ENCODE data around the gene GPR161.

Gene GPR161

GRCh38 chr1:168104535-168104934 lies 32.2 kb downstream of the GPR161 start:
- no peak for DNase-seq

DNA sequence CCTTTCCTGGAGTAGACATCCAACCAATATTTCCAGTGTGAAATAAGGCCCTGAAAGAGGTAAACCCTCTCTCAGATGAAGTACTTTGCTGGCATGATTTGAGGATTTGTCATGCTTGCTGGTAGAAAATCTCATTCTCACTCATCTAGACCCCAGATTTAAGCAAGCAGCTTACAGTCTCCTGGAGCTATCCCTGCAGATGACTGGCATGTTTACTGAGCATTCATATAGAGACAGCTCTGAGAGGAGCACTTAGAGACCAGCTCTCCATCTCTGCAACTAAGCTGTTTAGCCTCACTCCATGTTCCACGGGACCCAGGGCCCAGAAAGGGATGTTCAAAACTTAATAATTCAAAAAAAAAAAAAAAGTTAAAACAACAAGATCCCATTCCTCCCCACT lies 34.2 kb downstream of the GPR161 start:
- no peak for DNase-seq

- no peak for DNase-seq
Observed at GRCh38 chr1:168101336-168101735, 35.4 kb downstream of the GPR161 start.

DNA sequence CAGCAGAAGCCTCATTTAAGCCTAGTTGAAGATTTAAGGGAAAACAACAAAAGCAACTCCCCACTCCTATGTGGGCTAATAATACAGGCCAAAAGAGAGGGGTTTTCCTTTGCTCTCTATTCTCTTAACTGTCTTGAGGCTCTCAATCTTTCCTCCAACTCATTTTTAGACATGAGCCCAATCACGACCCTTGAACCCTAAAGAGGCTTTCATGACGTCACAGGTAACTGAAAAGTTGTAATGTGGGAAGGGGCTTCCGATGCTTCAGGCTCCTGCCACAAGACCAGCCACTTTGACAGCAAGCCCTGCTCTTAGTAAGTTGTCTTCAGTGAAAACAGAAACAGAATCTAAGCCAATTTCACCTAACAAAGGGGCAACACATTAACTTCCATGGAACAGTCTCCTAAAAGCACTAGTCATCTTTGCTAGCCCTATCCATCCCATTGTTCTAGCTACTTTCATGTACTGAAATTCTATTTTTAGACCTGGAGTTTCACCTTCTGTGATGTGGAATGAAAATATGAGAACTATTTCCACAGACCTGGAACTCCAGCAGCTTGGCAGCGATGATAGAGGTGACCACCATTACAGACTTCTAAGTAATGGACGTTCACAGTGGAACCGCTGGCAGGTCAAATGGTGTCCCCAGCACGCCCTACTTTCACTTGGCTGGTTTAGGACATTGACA lies 36.3 kb downstream of the GPR161 start:
- no peak for DNase-seq

- no peak for DNase-seq
Observed at GRCh38 chr1:168099337-168099801, 37.4 kb downstream of the GPR161 start.

DNA sequence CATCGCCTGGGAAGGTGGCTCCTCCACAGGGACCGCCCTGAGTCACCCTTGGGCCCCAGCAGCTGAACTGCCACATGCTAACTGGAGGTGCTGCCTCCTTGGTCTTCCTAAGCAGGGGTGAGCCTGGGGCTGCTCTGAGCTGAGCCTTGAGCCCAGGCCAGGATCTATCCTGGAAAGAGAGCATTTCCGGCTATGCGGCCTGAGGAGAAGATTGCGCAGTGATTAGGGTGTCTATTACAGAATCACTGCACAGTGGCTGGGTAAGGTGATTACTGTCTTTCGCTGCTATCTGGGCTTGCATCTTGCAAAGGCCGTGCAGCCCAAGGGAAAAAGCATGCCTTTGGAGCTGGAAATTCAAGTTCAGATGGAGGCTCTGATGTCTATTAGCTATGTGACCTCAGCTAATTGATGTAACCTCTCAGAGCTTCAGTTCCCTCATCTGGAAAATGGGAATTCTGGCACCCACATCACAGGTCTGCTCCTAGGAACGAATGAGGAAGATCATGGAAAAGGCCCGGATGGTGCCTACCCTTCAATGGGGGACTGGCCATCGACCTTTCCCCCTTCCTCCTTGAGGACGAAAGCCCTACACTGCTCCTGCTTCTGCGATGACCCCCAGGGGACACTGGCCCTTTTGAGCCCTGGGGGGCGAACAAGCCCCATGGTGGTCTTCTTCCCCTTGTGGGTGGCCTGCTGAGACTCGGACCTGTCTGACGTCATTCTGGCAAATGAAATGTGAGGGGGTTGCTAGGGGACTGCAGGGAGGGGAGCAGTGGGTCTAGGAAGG lies 38.0 kb downstream of the GPR161 start:
- DNase-seq = no peak

- no peak for DNase-seq
Observed at GRCh38 chr1:168097921-168098528, 38.7 kb downstream of the GPR161 start.

GRCh38 chr1:168096296-168097165 lies 40.2 kb downstream of the GPR161 start:
- no peak for DNase-seq

- no peak for DNase-seq
Observed at GRCh38 chr1:168095476-168095875, 41.3 kb downstream of the GPR161 start.

DNA sequence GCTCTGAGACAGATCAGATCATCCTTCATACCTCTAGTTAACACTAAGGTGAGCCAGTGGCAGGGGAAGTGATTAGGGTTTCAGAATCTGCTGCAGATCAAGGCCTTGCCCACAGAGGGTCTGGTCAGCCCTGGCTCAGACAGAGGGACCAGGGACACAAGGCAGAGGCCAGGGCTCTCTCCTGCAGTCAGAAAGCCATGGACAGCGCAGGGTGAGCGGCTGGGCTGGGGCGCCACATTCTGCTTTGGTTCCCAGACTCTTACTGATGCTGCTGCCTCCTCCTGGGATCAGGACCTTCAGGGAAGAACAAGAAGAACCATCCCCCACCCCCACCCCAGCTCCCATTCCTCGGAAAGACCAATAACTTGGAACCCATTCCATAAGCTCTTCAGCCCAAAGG lies 43.1 kb downstream of the GPR161 start:
- no peak for DNase-seq

GRCh38 chr1:168092566-168093355 lies 44.0 kb downstream of the GPR161 start:
- DNase-seq = no peak

DNA sequence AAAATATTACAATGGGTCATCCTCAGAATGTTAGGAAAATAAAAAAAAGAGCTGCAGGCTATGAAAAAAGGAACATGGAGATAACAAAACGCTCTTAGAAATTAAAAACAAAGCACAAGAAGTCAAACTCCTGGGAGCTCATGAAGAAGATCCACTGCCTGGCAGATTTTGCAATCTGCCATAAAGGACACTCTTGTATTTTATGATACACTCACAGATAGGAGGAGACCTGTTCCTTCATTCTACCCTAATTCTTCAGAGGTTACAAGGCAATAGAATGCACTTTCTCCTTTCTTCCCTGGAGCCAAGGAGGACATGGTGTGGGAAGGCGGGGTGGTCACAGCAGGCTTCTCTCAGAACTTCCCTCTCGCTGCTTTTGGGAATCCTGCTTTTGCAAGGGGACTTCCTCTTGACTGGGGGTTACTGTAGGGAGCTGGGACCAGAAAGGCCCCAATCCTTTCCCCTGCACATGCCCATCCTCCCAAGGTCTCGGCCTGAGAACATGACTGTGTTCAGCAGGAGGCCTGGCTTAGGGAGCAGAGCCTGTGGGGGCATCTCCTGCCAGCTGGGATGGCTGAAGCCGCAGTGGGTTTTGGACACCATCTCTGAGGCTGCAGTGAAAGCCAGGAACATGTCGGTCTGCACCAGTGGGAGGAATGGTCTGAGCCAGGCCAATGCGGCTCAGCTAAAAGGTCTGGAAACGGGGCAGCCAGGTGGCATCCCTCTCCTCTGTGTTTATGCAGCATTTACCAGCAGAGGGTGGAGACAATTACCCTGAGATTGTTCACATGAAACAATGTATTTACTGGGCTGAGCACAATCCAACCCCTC lies 44.8 kb downstream of the GPR161 start:
- no peak for DNase-seq

DNA sequence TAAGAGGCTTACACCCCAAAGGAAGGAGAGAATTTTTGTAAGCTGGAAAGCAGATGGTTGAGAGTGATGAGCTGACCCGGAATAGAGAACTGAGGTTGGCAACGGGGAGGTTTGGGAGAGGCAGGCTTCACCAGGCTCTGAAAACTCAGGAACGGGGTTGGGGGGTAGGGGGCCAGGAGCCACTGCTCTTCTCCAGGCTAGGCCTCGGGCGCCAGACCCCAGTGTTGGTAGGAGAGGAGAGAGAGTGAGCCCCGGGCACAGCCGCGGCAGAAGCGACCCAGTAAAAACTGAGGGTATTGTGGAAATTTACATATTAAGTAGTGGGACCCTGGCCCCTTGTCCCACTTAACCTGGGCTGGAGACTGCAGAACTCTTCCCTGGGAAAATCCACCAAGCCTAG lies 45.7 kb downstream of the GPR161 start:
- no peak for DNase-seq

- DNase-seq = no peak
Observed at GRCh38 chr1:168090395-168090794, 46.3 kb downstream of the GPR161 start.

- DNase-seq = no peak
Observed at GRCh38 chr1:168089979-168090337, 46.8 kb downstream of the GPR161 start.

GRCh38 chr1:168089326-168089978 lies 47.3 kb downstream of the GPR161 start:
- DNase-seq = no peak

DNA sequence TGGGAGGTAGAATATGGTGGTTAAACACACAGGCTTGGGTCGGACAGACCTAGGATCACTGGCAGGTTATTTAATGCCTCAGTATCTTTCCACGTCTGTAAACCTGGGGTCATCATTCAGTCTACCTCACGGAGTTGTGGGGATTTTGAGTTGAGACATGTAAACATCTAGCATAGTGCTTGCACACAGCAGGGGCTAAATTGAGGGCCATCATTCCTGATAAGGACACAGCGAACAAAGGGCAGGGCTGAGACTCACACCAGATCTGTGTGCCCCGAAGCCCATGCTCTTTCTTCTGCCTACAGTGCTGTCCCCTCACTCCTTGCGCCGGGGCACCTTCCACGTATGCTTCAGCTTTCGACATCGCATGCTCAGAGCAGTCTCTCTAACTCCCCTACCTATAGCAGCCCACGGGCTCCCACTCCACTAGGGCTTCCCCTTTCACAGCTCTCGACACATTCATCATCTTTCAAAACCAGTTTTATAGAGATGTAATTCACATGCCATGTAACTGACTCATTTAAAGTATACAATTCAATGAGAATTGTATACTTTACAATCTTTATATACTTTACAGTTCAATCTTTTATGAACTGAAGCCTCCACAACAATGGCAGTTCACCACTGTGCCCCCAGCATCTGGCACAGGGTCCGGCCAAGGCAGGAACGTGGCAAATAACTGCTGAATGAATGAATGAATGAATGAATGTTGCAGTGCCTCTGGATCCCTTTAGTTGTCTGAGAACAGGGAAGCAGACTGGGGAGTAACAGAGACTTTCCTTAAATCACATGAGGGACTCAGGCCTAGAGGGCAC lies 48.0 kb downstream of the GPR161 start:
- DNase-seq = no peak

- DNase-seq = no peak
Observed at GRCh38 chr1:168087696-168088095, 49.0 kb downstream of the GPR161 start.

- DNase-seq = no peak
Observed at GRCh38 chr1:168086438-168086837, 50.3 kb downstream of the GPR161 start.

GRCh38 chr1:168085401-168085872 lies 51.3 kb downstream of the GPR161 start:
- DNase-seq = no peak
